GM19328 (cell line): ENCODE data around the gene FAM25A.

Experiments used
- ATAC-seq: cut with Tn5 transposase; IDR thresholded peaks from one replicate; pipeline ENCODE4 v1.9.1; 2021; ENCODE audit warnings: mild to moderate bottlenecking, moderate library complexity; ENCODE audit not compliant: unreplicated experiment

The FAM25A gene

GRCh38 chr10:87059401-87059800, 39.3 kb downstream of the FAM25A start:
- ATAC-seq = no peak

- ATAC-seq = no peak
These were observed 40.3 kb downstream of the FAM25A start for GRCh38 chr10:87060280-87060928.

GRCh38 chr10:87064651-87065050, 44.6 kb downstream of the FAM25A start:
- ATAC-seq = no peak

GRCh38 chr10:87066178-87066577, 46.1 kb downstream of the FAM25A start:
- no peak for ATAC-seq

- no peak for ATAC-seq
These were observed 46.8 kb downstream of the FAM25A start for GRCh38 chr10:87066865-87067264.

- no peak for ATAC-seq
These were observed 48.2 kb downstream of the FAM25A start for GRCh38 chr10:87068281-87068680.

GRCh38 chr10:87072449-87072848, 52.4 kb downstream of the FAM25A start:
- no peak for ATAC-seq
